ENCODE results near the gene PDGFC. TPM values are rescaled to one million over a fixed set of nuclear protein-coding genes. Genes with fewer than 3 reads are reported as not detected.

The PDGFC gene
- total and polyA plus RNA-seq, 2 of the 8 experiments (the other 6 are each of a cell fraction or from before 2014, with no cell fraction given): 0.65 to 2.7 TPM

GRCh38 chr4:157010630-157011029, 39.0 kb upstream of the PDGFC start (continued):
- TF ChIP-seq CHD7 (IDR thresholded peaks at IDR 0.05; ENCODE audit: insufficient replicate concordance, low read length): no peak
- no peak for TF ChIP-seq SIN3A (conservative IDR thresholded peaks at IDR 0.05 in 1 of 2, IDR thresholded peaks at IDR 0.05 in 1 of 2; ENCODE audit: low read depth in 1 of 2, low read length in 2 of 2)
- TF ChIP-seq FOSL1 (IDR thresholded peaks at IDR 0.05; ENCODE audit: insufficient read depth, low read depth, low read length): no peak
- TF ChIP-seq USF2 (IDR thresholded peaks at IDR 0.05; ENCODE audit: low read length): no peak
- TF ChIP-seq SIRT6 (IDR thresholded peaks at IDR 0.05; ENCODE audit: low read length): no peak
- TF ChIP-seq SP4 (IDR thresholded peaks at IDR 0.05; ENCODE audit: low read length): no peak
- TF ChIP-seq SAP30 (IDR thresholded peaks at IDR 0.05; ENCODE audit: insufficient read depth, insufficient replicate concordance, low read length): no peak
- TF ChIP-seq ATF3 (IDR thresholded peaks at IDR 0.05; ENCODE audit: insufficient read depth, low read depth, low read length): no peak
- no peak for TF ChIP-seq POU5F1 (IDR thresholded peaks at IDR 0.05; ENCODE audit: low read depth, low read length)
- no peak for TF ChIP-seq RXRA (IDR thresholded peaks at IDR 0.05; ENCODE audit: insufficient read depth, low read depth, low read length)
